Activated CD4-positive, CD25-positive, alpha-beta regulatory T cell treated with anti-CD3 and anti-CD28 coated beads, Interleukin-2, amount 50 U/mL, for 24 hours (primary cell): Measurements from ENCODE around the gene TOMM70.

Experiments used
- ATAC-seq, 2 donors: fragments of 150-1000 bp; cut with Tn5 transposase; one replicate each; pipeline ENCODE4 v1.10.0; 2021; ENCODE audit warnings: mild to moderate bottlenecking in 1 of 2, moderate library complexity in 1 of 2

The TOMM70 gene

DNA sequence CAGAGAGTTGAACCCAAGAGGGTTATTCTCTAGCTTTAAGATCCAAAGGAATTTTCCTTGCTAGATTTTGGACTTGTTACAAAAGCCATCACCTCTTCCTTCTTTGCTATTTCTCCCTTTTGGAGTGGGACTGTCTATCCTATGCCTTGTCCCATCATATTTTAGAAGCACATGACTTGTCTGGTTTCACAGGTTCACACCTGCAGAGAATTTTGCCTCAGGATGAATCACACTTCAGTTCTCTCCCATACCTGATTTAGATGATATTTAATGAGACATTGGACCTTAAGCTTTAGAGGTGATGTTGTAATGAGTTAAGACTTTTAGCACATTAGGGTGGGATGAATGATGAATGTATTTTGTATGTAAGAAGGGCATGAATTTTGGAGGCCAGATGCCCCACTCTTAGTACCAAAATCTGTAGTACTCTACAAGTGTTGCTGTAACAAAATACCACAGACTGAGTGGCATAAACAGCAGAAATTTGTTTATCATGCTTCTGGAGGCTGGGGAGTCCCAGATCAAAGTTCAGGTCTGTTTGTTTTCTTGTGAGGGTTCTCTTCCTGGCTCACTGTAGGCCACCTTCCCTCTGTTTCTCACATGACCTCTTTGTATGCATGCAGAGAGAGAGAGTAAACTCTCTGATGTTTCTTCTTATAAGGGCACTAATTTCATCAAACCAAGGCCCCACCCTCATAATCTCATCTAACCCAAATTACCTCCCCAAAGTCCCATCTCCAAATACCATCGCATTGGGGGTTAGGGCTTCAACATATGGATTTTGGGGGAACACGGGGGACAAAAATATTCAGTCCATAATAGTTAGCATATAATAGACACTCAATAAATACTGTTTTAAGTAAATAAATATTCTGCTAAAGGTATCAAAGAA, 10.4 kb upstream of the TOMM70 start:
- ATAC-seq: no peak

DNA sequence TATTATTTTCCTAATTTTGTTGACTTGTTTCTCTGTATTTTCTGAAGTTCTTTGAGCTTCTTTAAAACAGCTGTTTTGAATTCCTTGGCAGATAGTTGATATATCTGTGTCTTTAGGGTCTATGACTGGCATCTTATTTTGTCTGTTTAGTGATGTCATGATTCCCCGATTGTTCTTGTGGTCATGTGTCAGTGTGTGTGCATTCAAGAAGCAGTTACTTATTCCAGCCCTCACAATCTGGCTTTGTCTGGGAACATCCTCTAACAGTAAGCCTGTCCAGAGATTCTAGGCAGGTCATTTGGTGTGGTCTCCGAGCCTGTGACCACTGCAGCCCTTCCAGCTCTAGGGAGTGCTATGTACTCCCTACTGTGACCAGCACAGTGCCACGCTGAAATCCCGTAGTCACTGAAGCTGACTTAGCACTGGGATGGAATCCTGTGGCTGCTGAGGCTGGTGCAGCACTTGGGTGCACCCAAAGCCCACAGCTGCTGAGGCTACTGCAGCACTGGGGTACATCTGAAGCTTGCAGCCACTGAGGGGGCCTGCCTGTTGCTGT, 7.2 kb upstream of the TOMM70 start:
- no peak for ATAC-seq

DNA sequence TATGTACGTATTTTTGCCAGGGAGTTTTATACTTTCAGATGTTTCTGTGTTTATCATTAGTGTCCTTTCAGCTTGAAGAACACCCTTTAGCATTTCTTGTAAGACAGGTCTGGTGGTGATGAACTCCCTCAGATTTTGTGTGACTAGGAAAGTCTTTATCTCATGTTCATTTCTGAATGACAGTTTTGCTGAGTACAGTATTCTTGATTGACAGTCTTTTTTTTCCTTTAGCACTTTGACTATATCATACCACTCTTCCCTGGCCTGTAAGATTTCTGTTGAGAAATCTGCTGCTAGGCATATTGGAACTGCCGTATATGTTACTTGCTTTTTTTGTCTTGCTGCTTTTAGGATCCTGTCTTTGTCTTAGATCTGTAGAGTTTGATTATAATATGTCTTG, 6.3 kb upstream of the TOMM70 start:
- no peak for ATAC-seq

DNA sequence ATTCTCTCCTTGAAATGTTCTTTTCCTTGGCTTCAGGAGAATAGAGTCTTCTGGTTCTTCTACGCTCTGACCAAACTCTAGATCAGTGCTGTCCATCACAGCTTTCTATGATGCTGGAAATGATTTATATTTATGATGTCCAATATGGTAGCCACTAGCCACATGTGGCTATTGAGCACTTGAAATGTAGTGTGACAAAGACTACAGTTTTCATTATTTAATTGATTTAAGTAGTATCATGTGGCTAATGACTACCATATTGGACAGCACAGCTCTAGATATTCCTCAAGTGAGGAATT, 3.3 kb upstream of the TOMM70 start:
- no peak for ATAC-seq

DNA sequence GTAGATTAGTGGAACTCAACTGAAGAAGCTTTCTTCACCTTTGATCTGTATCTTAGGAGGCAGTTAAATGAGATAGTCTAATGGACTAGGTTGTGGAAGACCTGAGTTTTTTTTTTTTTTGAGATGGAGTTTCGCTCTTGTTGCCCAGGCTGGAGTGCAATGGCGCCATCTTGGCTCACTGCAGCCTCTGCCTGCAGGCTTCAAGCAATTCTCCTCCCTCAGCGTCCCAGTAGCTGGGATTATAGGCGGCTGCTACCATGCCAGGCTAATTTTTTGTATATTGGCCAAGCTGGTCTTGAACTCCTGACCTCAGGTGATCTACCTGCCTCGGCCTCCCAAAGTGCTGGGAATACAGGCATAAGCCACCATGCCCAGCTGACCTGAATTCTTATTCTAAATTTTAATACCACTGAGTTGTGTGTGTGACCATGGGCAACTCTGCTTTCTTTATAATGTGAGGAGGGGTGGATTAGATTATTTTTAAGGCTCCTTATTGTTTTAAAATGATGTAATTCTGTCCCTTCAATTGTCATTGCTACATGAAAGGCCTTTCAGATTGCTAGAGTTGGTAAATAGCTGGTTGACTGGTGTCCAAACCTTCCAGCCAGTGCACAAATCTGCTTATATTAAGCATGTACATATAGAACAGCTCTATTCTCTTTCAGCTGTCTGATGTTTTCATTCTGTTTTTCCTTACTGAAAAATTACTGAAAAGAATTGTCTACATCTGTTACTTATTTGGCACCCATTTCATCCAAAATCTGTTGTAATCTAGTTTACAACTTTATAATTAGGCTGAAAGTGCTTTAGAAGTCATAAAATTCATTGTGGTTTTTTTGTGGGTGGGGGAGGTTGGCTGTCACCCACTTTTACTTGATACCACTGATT, 2.7 kb upstream of the TOMM70 start:
- no peak for ATAC-seq

DNA sequence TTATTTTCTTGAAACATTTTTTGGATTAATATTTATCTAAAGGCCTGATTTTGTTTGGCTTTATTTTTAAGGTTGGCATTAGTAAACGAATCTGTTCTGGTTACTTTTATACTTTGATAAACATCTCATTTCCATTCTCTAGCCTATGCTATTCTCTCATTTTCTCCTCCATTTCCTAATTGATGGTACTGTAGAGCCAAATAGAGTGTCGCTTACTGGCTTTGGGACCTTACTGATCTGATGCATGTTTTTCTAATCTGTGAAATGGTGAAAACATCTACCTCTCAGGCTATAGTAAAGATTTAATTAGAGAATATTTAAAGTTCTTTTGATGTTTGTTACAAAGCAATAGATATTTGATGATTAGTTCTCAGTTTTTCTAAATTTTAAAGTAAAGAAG, 2.0 kb upstream of the TOMM70 start:
- no peak for ATAC-seq

DNA sequence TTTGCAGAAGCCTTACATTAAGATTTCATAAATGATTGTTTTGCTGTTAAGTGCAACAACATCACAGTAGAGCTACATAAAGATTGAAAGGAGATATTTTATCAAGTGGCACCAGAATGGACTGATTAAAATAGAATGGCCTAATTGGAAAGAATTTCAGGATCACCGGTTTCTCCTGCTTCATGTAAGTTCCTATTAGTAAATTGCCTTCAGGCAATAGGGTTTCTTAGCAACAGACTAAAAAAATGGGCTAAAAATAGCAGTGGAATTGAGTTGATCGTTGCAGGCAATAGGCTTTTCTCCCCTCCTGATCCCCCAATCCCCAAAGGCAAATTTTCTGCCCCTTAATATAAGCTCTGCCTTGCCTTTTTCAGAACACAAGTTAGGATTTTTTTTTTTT, 1.4 kb upstream of the TOMM70 start:
- ATAC-seq: no peak

DNA sequence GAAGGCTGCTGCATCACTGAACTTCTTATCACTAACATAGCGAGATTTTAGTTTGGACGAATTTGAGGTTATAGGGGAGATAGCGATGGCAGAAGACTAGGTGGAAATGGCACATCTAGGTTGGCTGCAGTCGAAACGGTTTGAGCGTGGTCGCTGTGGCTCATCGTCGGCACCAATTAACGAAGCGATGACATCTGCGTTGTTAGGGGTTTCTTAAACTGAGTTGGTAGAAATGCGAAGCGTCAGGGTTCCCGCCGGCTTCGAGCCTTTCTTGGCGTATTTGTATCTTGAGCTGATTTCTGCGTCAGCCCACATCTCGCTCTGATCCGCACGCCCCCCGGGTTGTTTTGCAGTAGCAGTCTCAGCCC, 769 bp upstream of the TOMM70 start:
- peak; percentile 12 to 21 for ATAC-seq

DNA sequence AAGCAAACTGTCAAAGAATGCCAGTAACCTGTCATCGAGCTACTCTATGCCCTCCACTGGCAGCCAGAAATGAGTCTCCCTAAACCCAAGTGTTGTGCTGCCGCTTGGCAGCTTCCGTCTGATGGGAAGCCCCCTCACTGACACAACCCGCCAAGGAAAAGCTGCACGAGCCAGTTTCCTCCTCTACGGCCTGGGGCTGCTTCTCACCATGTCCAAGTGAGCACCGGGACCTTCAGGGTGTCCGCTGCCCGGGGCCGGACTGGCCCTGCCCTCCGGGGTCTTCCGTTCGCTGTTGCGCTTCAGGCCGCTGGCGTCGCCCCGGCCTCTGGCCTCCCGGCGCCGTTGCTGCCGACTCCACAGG, 490 bp downstream of the TOMM70 start:
- peak; percentile 37 to 45 for ATAC-seq

DNA sequence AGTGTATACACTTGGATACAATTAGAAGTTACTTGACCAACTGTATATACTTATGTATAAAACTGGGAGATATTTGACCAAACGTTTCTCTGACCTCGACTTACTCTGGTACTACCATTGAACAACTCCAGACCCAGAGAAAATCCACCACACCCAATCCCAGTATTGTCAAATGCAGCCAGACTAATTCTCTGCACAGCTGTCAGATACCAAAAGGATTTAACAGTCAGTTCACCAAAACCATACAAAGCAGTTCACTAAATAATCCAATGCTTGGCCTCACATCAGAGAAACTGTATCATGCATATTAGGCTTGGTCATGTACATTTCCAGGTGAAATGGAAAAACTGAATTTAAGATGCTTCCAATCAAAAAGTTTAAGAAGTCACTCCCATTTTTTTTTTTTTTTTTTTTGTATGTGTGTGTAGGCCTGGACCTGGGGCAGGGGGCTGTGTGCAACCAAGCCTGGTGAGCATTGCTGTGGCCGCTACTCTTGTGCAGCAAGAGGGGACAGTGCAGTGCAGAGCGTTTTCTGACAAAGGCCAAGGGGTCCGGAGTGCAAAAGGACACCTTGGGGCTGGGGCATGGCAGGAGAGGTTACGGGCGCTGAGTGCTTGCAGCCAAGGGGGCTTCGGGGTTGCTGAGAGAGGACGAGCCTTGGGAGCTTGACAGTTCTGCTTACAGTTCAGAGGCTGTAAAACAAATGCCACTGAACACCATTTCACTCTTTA, 1.4 kb downstream of the TOMM70 start:
- ATAC-seq: no peak

DNA sequence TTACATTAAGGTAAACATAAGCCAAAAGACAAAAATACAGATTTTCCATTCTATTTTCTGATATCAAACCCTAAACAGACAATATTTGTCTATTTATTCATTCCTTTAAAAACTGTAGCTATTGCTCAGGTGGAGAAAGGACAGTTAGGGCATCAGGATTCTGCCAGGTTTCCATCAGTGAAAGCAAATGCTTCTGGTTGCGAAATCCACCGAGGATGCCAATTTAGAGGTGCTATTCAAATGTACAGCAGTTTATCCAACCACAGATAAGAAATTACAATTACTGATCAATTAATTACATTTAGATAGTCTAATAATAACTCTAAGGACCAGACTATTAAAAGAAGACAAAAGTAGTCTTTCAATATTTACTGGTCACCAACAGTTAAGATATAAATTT, 3.9 kb downstream of the TOMM70 start:
- no peak for ATAC-seq

DNA sequence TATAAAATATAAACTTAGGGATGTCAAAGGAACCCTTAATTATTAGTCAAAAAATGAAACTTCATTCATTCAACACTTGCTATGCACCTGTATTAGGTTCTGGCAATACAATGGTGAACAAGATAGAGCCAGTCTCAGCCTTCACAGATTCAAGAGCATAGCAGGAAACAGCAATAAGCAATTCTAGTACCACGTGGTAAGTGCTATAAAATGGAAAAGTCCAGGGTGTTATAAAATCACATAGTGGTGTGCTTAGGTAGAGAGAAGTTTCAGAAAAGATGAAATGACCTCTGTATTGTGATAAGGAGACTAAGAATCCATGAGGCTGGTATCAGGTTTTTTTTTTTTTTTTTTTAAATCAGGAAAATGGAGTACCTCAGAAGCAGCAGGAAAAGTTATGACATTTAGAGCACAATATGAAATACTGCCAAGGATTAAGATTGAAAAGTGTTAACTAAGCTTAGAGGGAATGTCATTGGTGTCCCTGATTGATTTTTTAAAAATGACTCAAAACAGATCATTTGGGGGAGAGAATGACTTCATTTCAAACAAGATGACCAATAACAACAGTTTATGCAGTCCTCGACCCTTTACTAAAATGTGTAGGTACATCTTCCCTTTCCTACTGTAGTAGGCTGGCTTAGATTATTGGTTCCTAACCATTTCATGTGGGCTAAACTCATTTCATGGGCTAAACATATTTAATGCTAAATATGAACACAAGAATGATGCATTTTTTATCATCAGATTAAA, 5.0 kb downstream of the TOMM70 start:
- ATAC-seq: no peak

DNA sequence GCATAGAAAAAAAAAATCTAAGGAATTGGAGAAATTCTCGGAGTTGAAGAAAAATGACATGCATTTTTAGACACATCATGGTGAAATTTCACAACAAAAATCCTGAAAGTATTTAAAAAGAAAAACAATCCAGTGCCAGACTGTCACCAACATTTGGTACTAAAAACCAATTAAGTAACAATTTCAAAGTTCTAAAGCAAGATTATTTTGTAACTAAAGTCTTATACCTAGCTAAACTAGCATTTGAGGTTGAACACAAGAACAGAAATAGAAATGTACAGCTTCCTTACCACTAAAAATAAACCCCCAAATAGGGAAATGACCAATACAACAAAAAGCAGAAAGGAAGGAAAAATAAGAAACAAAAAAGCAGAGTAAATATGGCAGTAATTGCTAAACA, 11.9 kb downstream of the TOMM70 start:
- ATAC-seq: no peak

DNA sequence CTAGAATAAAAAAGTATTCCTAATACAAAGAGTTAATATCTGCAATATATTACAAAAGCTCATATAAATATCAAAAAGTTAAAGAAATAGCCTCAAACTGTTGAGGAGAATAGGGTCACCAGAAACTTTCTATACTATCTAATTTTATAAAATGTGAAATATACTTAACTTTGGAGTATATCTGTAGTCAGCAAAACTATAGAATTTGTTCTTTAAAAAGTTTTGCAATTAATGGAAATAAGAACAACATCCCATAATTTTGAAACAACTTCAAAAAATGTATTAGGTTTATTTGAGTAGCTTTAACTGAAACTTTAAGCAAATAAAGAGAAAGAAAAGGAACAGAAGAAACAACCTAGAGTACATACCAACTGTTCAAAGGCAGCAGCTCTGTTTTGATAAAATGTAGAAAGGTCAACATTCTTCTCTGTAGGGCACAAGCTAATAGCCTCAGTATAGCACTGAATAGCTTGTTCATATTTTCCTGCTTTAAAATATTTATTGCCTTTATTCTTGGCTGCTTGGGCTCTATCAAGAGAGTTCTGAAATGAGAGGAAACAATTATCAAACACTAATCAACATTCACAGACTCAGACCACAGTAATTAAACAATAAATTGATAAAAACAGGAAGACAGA, 14.3 kb downstream of the TOMM70 start:
- no peak for ATAC-seq

DNA sequence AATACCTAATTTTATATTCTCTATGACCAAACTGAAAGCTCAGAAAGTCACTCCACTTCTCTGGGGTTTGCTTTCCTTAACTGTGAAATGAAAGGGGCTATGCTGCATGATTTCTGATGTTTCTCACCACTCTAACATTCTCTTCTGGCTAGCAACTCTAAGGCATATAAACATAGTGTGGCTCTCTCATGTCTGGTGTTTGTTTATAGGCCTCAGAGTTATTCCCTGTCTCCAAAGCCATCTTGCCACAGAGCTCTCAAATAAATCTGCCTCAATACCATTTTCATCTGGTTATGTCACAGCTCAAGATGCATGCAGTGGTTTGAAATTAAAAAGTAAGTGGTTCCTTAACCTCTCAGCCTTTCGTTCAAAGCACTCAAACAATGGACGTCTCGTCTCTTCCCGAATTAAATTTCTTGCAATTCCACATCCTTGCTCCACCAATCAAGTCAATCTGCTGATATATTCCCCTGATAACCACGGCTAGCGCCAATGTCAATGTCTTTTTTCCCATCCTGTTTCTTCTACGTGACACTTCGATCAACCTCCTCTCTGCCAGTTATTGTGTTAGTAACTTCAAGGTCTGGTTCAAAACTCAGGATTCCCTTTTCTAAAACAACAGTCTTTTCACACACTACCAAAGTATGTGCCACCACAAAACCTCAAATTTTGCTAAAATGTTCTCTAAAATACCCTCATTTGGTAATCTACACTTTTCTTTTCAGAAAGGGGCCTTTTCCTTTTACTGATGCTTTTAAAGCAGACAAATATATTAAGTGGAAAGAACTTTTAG, 16.0 kb downstream of the TOMM70 start:
- no peak for ATAC-seq

DNA sequence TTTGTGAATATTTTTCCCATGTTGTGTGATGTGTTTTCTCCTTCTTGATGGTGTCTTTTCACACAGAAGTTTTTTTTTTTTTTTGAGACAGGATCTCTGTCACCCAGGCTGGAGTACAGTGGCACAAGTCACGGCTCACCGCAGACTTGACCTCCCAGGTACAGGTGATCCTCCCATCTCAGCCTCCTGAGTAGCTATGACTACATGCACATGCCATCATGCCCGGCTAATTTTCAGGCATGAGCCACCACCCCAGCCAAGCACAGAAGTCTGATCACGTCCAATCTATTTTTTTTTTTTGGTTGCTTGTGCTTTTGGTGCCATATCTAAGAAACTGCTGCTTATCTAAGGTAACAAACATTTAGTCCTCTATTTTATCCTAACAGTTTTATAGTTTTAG, 24.6 kb downstream of the TOMM70 start:
- no peak for ATAC-seq

DNA sequence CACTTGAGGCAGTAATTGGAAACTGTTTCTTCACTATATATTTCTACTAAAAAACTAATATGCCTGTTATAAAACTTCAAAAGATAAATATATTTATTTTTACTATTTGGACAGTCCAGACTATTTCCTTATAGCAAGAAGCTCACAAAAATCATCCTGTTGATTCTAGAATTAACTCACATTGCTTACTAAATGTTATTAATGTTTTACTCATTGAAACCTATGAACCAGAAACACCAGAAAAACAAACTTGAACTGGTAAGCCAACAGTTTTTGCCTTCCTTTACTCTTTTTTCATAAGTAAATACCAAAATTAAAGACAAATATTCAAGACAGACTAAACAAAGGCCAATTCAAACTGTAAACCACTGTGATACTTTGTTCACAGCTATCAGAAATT, 26.4 kb downstream of the TOMM70 start:
- no peak for ATAC-seq

DNA sequence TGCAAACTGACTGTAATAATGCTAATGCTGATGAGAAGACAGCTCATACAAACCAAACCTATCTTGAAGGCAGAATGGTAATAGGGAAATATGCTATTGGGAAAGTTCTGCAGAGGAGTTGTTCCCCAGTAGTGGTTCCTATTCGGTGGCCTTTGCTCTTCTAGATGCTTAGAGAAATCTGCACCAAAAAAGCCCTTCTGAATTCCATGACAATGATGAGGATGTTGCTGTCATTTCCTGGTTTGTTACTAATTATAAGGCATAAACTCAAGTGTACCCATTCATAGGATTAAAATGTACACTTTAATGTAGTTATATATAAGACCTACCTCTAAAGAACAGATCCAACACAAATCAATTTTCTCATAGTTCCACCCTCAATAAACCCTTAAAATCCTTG, 30.1 kb downstream of the TOMM70 start:
- ATAC-seq: no peak

DNA sequence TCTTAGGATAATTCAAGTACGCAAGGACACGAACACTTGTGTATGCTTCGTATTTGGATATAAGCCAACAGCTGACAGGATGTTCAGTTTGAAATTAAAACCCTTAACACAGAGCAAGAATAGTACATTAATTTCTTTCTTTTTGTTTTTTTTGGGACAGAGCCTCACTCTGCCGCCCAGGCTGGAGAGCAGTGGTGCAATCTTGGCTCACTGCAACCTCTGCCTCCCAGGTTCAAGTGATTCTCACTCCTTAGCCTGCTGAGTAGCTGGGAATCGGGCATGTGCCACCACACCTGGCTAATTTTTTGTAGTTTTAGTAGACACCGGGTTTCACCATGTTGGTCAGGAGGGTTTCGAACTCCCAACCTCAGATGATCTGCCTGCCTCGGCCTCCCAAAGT, 32.4 kb downstream of the TOMM70 start:
- ATAC-seq: no peak

DNA sequence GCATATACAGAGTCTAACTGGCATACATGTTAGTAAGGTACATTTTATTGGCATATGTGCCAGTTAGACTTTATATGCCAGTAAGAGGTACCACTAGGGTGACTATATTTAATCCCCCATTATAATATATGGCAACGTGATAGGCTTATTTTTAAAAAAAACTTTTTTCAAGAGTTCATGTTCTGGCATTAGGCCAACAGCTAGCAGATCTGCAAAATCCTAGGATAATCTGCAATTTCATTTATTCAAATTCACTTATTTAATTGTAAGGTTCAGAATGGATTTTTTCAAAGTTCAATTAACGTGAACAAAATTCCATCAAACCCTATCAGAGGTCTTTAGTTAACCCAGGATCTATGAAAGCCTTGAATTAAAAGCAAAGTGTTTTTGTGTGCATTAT, 34.5 kb downstream of the TOMM70 start:
- ATAC-seq: no peak

DNA sequence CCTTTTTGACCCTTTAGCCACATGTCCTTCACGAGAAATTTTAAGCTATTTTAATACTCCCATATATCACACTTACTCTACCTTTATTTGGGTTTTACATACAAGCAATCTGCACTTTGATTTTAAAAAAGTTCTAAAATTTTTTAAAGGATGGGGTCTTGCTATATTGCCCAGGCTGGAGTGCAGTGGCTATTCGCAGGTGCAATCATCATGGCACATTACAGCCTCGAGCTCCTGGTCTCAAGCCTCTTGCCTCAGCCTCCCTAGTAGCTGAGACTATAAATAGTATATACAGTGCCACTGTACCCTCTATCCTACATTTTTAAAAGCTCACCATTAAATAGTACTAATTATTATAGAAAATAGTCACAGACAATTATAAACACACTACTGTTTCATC, 36.5 kb downstream of the TOMM70 start:
- no peak for ATAC-seq
